ENCODE results near the gene TXNL4A. TPM values are rescaled to one million over a fixed set of nuclear protein-coding genes. Genes with fewer than 3 reads are reported as not detected.

Gene TXNL4A
- total RNA-seq, 1 donor from 2014 or later = 44.3 TPM

GRCh38 chr18:79954791-79955190 is 33.6 kb downstream of the TXNL4A start:
- Mint-ChIP-seq H3K36me3 (peaks cover 4% of the 10 kb centered on the region), H3K4me3 (no peak overlapping the region), H3K27ac (no peak overlapping the region), H3K9me3 (peaks cover 2% of the 10 kb centered on the region), H3K27me3 (ENCODE audit: insufficient read depth, low read depth) (peaks cover 21% of the 10 kb centered on the region), H3K4me1 (peaks cover 19% of the 10 kb centered on the region)
- H3K4me1 ChIP-seq = peaks cover 24% of the 10 kb centered on the region
- H3K4me2 ChIP-seq = peak overlapping the region; percentile 35
- no peaks in the 10 kb centered on the region for H3K36me3 ChIP-seq
- peaks cover 24% of the 10 kb centered on the region for H4K20me1 ChIP-seq (ENCODE audit: low read depth)
- H3K9ac ChIP-seq = no peak overlapping the region
- TF ChIP-seq, protein P1, sequence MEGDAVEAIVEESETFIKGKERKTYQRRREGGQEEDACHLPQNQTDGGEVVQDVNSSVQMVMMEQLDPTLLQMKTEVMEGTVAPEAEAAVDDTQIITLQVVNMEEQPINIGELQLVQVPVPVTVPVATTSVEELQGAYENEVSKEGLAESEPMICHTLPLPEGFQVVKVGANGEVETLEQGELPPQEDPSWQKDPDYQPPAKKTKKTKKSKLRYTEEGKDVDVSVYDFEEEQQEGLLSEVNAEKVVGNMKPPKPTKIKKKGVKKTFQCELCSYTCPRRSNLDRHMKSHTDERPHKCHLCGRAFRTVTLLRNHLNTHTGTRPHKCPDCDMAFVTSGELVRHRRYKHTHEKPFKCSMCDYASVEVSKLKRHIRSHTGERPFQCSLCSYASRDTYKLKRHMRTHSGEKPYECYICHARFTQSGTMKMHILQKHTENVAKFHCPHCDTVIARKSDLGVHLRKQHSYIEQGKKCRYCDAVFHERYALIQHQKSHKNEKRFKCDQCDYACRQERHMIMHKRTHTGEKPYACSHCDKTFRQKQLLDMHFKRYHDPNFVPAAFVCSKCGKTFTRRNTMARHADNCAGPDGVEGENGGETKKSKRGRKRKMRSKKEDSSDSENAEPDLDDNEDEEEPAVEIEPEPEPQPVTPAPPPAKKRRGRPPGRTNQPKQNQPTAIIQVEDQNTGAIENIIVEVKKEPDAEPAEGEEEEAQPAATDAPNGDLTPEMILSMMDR (IDR thresholded peaks at IDR 0.05) = no peak
- TF ChIP-seq EZH2 (IDR thresholded peaks at IDR 0.05) (no peak), EZH2phosphoT487 (IDR thresholded peaks at IDR 0.05) (no peak)
- peaks cover 81% of the 10 kb centered on the region for H3K27me3 ChIP-seq
- H3K4me3 ChIP-seq = no peak overlapping the region
- H3F3A ChIP-seq (ENCODE audit: low read depth) = peaks cover 32% of the 10 kb centered on the region
- H3K79me2 ChIP-seq (ENCODE audit: low read depth) = peaks cover 9% of the 10 kb centered on the region
- H3K27ac ChIP-seq = no peak overlapping the region
- DNase-seq (ENCODE audit: low spot score) = peak; percentile 29
- H3K9me3 ChIP-seq (ENCODE audit: low read depth) = no peaks in the 10 kb centered on the region
- no peak overlapping the region for H2AFZ ChIP-seq (replicated peaks)

- no peak overlapping the region for H3K4me3 ChIP-seq
- peaks cover 31% of the 10 kb centered on the region for H4K20me1 ChIP-seq (ENCODE audit: low read depth)
- H3F3A ChIP-seq (ENCODE audit: low read depth) = peaks cover 27% of the 10 kb centered on the region
- no peak overlapping the region for H2AFZ ChIP-seq (replicated peaks)
- H3K79me2 ChIP-seq (ENCODE audit: low read depth) = peaks cover 9% of the 10 kb centered on the region
- Mint-ChIP-seq H3K36me3 (peaks cover 4% of the 10 kb centered on the region), H3K4me1 (peaks cover 21% of the 10 kb centered on the region), H3K27me3 (ENCODE audit: insufficient read depth, low read depth) (peaks cover 19% of the 10 kb centered on the region), H3K27ac (no peak overlapping the region), H3K9me3 (peaks cover 2% of the 10 kb centered on the region), H3K4me3 (peak overlapping the region; percentile 4)
- H3K36me3 ChIP-seq = no peaks in the 10 kb centered on the region
- peaks cover 81% of the 10 kb centered on the region for H3K27me3 ChIP-seq
- H3K9me3 ChIP-seq (ENCODE audit: low read depth) = no peaks in the 10 kb centered on the region
- DNase-seq (ENCODE audit: low spot score) = no peak
- no peak overlapping the region for H3K27ac ChIP-seq
- H3K4me2 ChIP-seq = no peak overlapping the region
- H3K4me1 ChIP-seq = peaks cover 18% of the 10 kb centered on the region
- TF ChIP-seq EZH2 (IDR thresholded peaks at IDR 0.05) (no peak), EZH2phosphoT487 (IDR thresholded peaks at IDR 0.05) (no peak)
- TF ChIP-seq, protein P1 (IDR thresholded peaks at IDR 0.05) = no peak
- no peak overlapping the region for H3K9ac ChIP-seq
Measured at GRCh38 chr18:79953971-79954651, 34.3 kb downstream of the TXNL4A start.

- no peak overlapping the region for H2AFZ ChIP-seq (replicated peaks)
- H3K27me3 Mint-ChIP-seq (ENCODE audit: insufficient read depth, low read depth) = peaks cover 22% of the 10 kb centered on the region
Measured at GRCh38 chr18:79952996-79953559, 35.3 kb downstream of the TXNL4A start.

More at GRCh38 chr18:79952996-79953559, 35.3 kb downstream of the TXNL4A start:
- Histone ChIP-seq H3F3A (ENCODE audit: low read depth) (peaks cover 19% of the 10 kb centered on the region), H3K27me3 (peaks cover 78% of the 10 kb centered on the region), H3K4me3 (peak overlapping the region; percentile 12), H3K4me1 (peaks cover 18% of the 10 kb centered on the region), H3K79me2 (ENCODE audit: low read depth) (peaks cover 9% of the 10 kb centered on the region), H3K9me3 (ENCODE audit: low read depth) (no peaks in the 10 kb centered on the region), H3K9ac (no peak overlapping the region), H3K27ac (no peak overlapping the region), H3K36me3 (no peaks in the 10 kb centered on the region), H3K4me2 (peak overlapping the region; percentile 99), H4K20me1 (ENCODE audit: low read depth) (peaks cover 40% of the 10 kb centered on the region)
- peaks cover 12% of the 10 kb centered on the region for H3K36me3 Mint-ChIP-seq
- H3K4me3 Mint-ChIP-seq = peak overlapping the region; percentile 74
- peak; percentile 72 for DNase-seq (ENCODE audit: low spot score)
- H3K4me1 Mint-ChIP-seq = peaks cover 23% of the 10 kb centered on the region
- H3K27ac Mint-ChIP-seq = no peak overlapping the region
- TF ChIP-seq EZH2 (IDR thresholded peaks at IDR 0.05) (no peak), EZH2phosphoT487 (IDR thresholded peaks at IDR 0.05) (no peak)
- TF ChIP-seq, protein P1 (IDR thresholded peaks at IDR 0.05) = no peak
- H3K9me3 Mint-ChIP-seq = peaks cover 2% of the 10 kb centered on the region
